HUES48 (cell line): ENCODE results near the gene CNTF.

ENCODE experiments used
- H3K27ac ChIP-seq: one replicate; pipeline ENCODE4 v1.7.0; 2013; ENCODE audit warnings: low read depth, low read length, inconsistent platforms
- H3K27me3 ChIP-seq: 2 replicates; pipeline ENCODE4 v1.6.1; 2013; ENCODE audit warnings: mild to moderate bottlenecking, low read length; ENCODE audit not compliant: control insufficient read depth, insufficient read depth
- H3K36me3 ChIP-seq: 2 replicates; pipeline ENCODE4 v1.6.1; 2013; ENCODE audit warnings: low read length; ENCODE audit not compliant: control insufficient read depth, insufficient read depth
- H3K4me1 ChIP-seq: 2 replicates; pipeline ENCODE4 v1.6.1; 2013; ENCODE audit warnings: mild to moderate bottlenecking, low read length; ENCODE audit not compliant: control insufficient read depth, insufficient read depth
- H3K4me3 ChIP-seq: 2 replicates; pipeline ENCODE4 v1.5.1; 2013; ENCODE audit warnings: mild to moderate bottlenecking, low read depth, low read length
- H3K9ac ChIP-seq: 2 replicates; pipeline ENCODE4 v1.6.1; 2013; ENCODE audit warnings: mild to moderate bottlenecking, low read depth, low read length, moderate library complexity
- H3K9me3 ChIP-seq: 2 replicates; pipeline ENCODE4 v1.6.1; 2013; ENCODE audit warnings: low read length; ENCODE audit not compliant: control insufficient read depth, insufficient read depth

CNTF gene

DNA sequence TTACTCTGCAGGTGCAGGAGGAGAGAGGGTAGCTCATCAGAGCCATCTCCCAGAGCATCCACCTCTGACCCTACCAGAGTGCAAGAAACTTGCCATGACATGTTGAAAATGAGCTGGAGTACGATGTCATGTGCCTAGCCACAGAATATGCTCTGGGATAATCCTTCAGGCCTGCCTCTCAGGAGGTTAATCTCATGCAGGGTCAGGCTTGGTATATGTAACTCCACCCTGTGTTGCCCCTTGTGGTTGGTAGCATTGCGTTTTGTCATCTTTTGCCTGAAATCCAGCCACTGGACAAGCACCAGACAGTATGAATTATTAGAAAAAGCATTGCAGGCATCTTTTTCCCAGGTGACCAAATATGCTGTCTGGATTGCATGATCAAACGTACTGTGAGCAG, 36.2 kb downstream of the CNTF start:
- Histone ChIP-seq H3K9ac (no peak overlapping the region), H3K27ac (no peak overlapping the region), H3K4me1 (no peaks in the 10 kb centered on the region), H3K27me3 (0 out of 2 replicates have a peak, but pooled peaks cover 5% of the 10 kb centered on the region), H3K36me3 (no peaks in the 10 kb centered on the region), H3K4me3 (no peak overlapping the region), H3K9me3 (peaks cover 14% of the 10 kb centered on the region; the same call in 1 of the 2 replicates)

- Histone ChIP-seq H3K27me3 (0 out of 2 replicates have a peak, but pooled peaks cover 3% of the 10 kb centered on the region), H3K4me3 (no peak overlapping the region), H3K9me3 (peaks cover 20% of the 10 kb centered on the region; the same call in 1 of the 2 replicates), H3K9ac (no peak overlapping the region), H3K36me3 (no peaks in the 10 kb centered on the region), H3K27ac (no peak overlapping the region), H3K4me1 (no peaks in the 10 kb centered on the region)
Measured at GRCh38 chr11:58659404-58659803, 36.9 kb downstream of the CNTF start.

GRCh38 chr11:58659910-58660570, 37.6 kb downstream of the CNTF start:
- no peak overlapping the region for H3K27ac ChIP-seq
- H3K9me3 ChIP-seq: peaks cover 22% of the 10 kb centered on the region; the same call in 1 of the 2 replicates
- no peak overlapping the region for H3K9ac ChIP-seq
- H3K36me3 ChIP-seq: no peaks in the 10 kb centered on the region
- H3K4me3 ChIP-seq: no peak overlapping the region
- H3K4me1 ChIP-seq: no peaks in the 10 kb centered on the region
- H3K27me3 ChIP-seq: no peaks in the 10 kb centered on the region

- Histone ChIP-seq H3K9me3 (peaks cover 4% of the 10 kb centered on the region; the same call in 1 of the 2 replicates), H3K4me3 (no peak overlapping the region), H3K9ac (no peak overlapping the region), H3K36me3 (no peaks in the 10 kb centered on the region), H3K4me1 (no peaks in the 10 kb centered on the region), H3K27me3 (no peaks in the 10 kb centered on the region), H3K27ac (no peak overlapping the region)
Measured at GRCh38 chr11:58671983-58672633, 49.6 kb downstream of the CNTF start.

DNA sequence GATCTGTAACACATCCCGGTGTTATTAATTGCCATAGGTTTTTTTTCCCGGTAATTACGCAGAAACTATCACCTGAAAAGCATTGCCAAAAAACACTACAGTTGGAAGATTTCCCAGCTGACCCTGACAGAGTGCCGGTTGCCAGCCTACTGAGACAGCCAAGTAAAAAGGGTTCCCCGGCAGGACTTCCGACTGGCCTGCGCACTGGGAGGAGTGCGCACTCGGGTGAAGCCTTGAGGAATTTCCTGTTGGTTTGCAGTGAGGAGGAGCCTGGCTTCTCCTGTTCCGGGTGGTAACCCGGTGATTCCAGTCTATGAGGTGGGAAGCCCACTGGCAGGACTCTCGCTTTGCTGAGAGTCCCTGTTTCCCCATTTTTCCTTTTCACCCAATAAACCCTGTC, 52.1 kb downstream of the CNTF start:
- H3K4me1 ChIP-seq: no peaks in the 10 kb centered on the region
- no peak overlapping the region for H3K9ac ChIP-seq
- H3K27ac ChIP-seq: no peak overlapping the region
- no peaks in the 10 kb centered on the region for H3K27me3 ChIP-seq
- no peaks in the 10 kb centered on the region for H3K36me3 ChIP-seq
- H3K9me3 ChIP-seq: peaks cover 13% of the 10 kb centered on the region
- H3K4me3 ChIP-seq: no peak overlapping the region
